Calu3 (cell line): ENCODE data around the gene CIB4. TPM values are rescaled to one million over a fixed set of nuclear protein-coding genes. Genes with fewer than 3 reads are reported as not detected.

ENCODE experiments used
- BruUV-seq: library from RNA; stranded (reverse); fragments of 400-500 nt; replicated peaks from 2 replicates; lab custom pipeline; 2021; lab: Mats Ljungman, UMichigan
- CTCF ChIA-PET: fragments of 300-600 bp; sonication (Branson Sonifier 250); formaldehyde crosslinking; loops from one replicate; lab custom pipeline; 2022; ENCODE audit warnings: antibody characterized with exemption; lab: Charles Lee
- DNase-seq: peaks from one replicate; pipeline ENCODE4 v3.0.0; 2022
- H3K27ac Mint-ChIP-seq: one replicate; pipeline ENCODE4 v1.8.0; 2022; ENCODE audit warnings: mixed read lengths; ENCODE audit not compliant: unreplicated experiment
- H3K27me3 Mint-ChIP-seq: one replicate; pipeline ENCODE4 v1.8.0; 2022; ENCODE audit warnings: mixed read lengths; ENCODE audit not compliant: unreplicated experiment
- H3K36me3 Mint-ChIP-seq: one replicate; pipeline ENCODE4 v1.8.0; 2022; ENCODE audit warnings: mild to moderate bottlenecking, moderate library complexity, mixed read lengths; ENCODE audit not compliant: insufficient read depth, unreplicated experiment
- H3K4me1 Mint-ChIP-seq: one replicate; pipeline ENCODE4 v1.8.0; 2022; ENCODE audit warnings: mild to moderate bottlenecking, low read depth, mixed read lengths; ENCODE audit not compliant: unreplicated experiment
- H3K4me3 Mint-ChIP-seq: one replicate; pipeline ENCODE4 v1.8.0; 2022; ENCODE audit warnings: mild to moderate bottlenecking, low read depth, moderate library complexity, mixed read lengths; ENCODE audit not compliant: unreplicated experiment
- H3K9me3 Mint-ChIP-seq: one replicate; pipeline ENCODE4 v1.8.0; 2022; ENCODE audit warnings: low read depth, mixed read lengths; ENCODE audit not compliant: unreplicated experiment
- CTCF ChIP-seq: fragments of 200-600 bp; IDR thresholded peaks from one replicate; pipeline ENCODE4 v1.8.0; 2022; ENCODE audit warnings: antibody characterized with exemption; ENCODE audit not compliant: unreplicated experiment
- intact Hi-C: fragments of 100-400 bp; cut with micrococcal nuclease; formaldehyde crosslinking; loops from one replicate; pipeline ENCODE4 v1.10.0; 2022; ENCODE audit not compliant: unreplicated experiment
- total RNA-seq: library from RNA; stranded (reverse); gene quantifications from 2 replicates; pipeline ENCODE4 v1.2.3, GENCODE V29; 2022

CIB4 gene
- total RNA-seq, 1 experiment from 2014 or later: not detected

- Mint-ChIP-seq H3K36me3 (no peaks in the 10 kb centered on the region), H3K4me3 (no peak overlapping the region), H3K27ac (no peak overlapping the region), H3K9me3 (no peaks in the 10 kb centered on the region), H3K4me1 (peaks cover 8% of the 10 kb centered on the region), H3K27me3 (peaks cover 97% of the 10 kb centered on the region)
- no peak for TF ChIP-seq CTCF
- CTCF ChIA-PET: no interaction called here
- intact Hi-C loops: no loop called here
- no peak for DNase-seq
- no TSS peak for BruUV-seq
Measured at GRCh38 chr2:26685341-26685740, 44.2 kb upstream of the CIB4 start.

DNA sequence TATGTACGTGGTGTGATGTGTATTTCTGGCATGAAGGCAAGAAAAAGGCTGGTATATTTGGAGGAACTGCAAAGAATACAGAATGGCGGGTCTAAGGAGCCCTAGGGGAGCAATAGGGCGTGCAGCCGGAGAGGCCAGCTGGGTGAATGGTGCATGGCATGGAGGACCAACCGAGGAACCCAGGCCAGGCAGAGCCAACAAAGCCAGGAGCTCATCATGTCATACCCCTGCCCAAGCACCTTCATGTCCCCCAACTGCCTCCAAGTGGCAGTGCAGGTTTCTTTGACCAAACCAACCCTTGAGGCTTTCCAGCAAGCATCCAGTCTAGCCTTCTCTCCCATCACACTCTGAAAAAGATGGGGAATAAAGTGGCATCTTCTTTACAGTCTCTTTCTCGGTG, 42.4 kb upstream of the CIB4 start:
- intact Hi-C loops: no loop called here
- peaks cover 8% of the 10 kb centered on the region for H3K4me1 Mint-ChIP-seq
- CTCF ChIA-PET: no interaction called here
- H3K9me3 Mint-ChIP-seq: no peaks in the 10 kb centered on the region
- no peak overlapping the region for H3K27ac Mint-ChIP-seq
- TF ChIP-seq CTCF: no peak
- no peaks in the 10 kb centered on the region for H3K36me3 Mint-ChIP-seq
- H3K4me3 Mint-ChIP-seq: no peak overlapping the region
- no peak for DNase-seq
- BruUV-seq: no TSS peak
- H3K27me3 Mint-ChIP-seq: peaks cover 97% of the 10 kb centered on the region

DNA sequence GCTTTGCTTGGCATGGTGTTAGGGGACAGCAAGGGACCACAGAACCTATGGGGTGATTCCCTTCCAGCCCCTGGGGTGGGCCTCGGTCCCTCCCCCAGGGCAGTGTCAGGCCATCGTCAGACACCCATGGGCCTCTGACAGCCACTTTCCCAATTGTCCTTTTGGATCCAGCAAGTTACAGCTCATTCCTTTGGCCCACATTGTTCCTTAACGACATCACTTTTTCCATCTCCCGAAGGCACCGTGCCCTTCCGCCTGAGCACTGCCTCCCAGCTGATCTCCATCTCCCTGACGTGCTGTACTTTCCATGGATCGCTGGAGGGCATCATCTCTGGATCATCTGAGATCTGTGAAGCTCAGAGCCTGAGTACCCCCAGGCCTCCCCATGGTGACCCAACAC, 41.0 kb upstream of the CIB4 start:
- no peak for DNase-seq
- H3K36me3 Mint-ChIP-seq: no peaks in the 10 kb centered on the region
- no TSS peak for BruUV-seq
- CTCF ChIA-PET: no interaction called here
- H3K4me1 Mint-ChIP-seq: peaks cover 8% of the 10 kb centered on the region
- peaks cover 97% of the 10 kb centered on the region for H3K27me3 Mint-ChIP-seq
- intact Hi-C loops: no loop called here
- H3K9me3 Mint-ChIP-seq: no peaks in the 10 kb centered on the region
- no peak overlapping the region for H3K27ac Mint-ChIP-seq
- TF ChIP-seq CTCF: no peak
- no peak overlapping the region for H3K4me3 Mint-ChIP-seq

DNA sequence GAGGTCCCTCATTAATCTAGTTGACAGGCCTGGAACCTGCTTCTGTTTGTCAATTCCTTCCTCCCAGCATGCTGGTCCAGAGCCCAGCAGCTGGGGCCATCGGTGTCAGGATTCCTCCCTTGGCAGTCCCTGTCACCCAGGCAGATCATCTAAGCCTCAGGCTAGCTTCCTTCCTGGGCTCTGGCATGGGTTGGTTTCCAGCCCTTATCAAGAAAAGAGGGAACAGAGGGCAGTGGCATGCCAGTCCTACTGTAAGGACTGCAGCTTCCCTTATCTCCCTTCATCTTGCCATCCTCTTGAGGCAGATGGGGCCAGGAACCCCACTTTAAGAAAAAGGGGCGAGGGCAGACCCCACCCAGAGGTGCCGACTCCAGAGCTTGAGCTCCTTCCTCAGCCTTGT, 40.5 kb upstream of the CIB4 start:
- H3K4me1 Mint-ChIP-seq: peaks cover 8% of the 10 kb centered on the region
- CTCF ChIA-PET: interaction anchor here (0.6 kb wide), 1 partner anchor 1543 kb away, joined by 3 read pairs; no protein-coding TSS in a partner anchor
- no peak for DNase-seq
- intact Hi-C loops: no loop called here
- no peak for TF ChIP-seq CTCF
- H3K27me3 Mint-ChIP-seq: peaks cover 97% of the 10 kb centered on the region
- H3K36me3 Mint-ChIP-seq: no peaks in the 10 kb centered on the region
- no TSS peak for BruUV-seq
- no peak overlapping the region for H3K27ac Mint-ChIP-seq
- H3K4me3 Mint-ChIP-seq: no peak overlapping the region
- no peaks in the 10 kb centered on the region for H3K9me3 Mint-ChIP-seq
